Measurements from ENCODE around the gene TMCC3. TPM values are rescaled to one million over a fixed set of nuclear protein-coding genes. Genes with fewer than 3 reads are reported as not detected.
A peak's percentile ranks its signal among the peaks of the same experiment; 100 is the strongest.

The TMCC3 gene
- total RNA-seq, 3 donors from 2014 or later (not counting 1 experiment from before 2014, with no cell fraction given): 20.1 to 29.3 (median 21.6) TPM

DNA sequence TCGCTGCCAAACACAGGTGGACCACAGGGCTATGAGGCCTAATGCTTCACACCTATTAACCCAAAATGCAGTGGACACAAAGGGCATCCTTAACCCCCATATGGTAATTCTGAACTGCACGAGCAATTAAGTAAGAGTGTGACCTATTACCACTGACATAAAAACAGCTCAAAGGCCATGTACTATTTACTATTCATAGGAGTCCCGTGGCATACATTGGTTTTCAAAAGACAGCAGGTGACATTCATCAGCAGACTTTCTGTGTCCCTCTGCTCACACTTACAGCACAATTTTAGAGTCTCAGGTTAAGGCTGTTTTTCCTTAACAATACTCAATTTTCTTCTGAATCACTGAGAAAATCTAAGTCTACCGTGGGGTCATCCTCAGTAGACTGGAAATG lies 23.1 kb upstream of the TMCC3 start:
- no peak overlapping the region for H3K27ac Mint-ChIP-seq
- Histone ChIP-seq H3K4me1 (ENCODE audit: control insufficient read depth, insufficient read depth, low read length) (peaks cover 38% of the 10 kb centered on the region), H3K9me3 (ENCODE audit: control insufficient read depth, insufficient read depth, low read length) (no peaks in the 10 kb centered on the region), H3K27ac (ENCODE audit: low read length) (no peak overlapping the region), H3K36me3 (ENCODE audit: control insufficient read depth, insufficient read depth, low read length) (no peaks in the 10 kb centered on the region), H3K4me3 (ENCODE audit: low read length) (no peak overlapping the region), H3K27me3 (ENCODE audit: control insufficient read depth, insufficient read depth, low read length) (no peaks in the 10 kb centered on the region)
- TF ChIP-seq, protein P1, sequence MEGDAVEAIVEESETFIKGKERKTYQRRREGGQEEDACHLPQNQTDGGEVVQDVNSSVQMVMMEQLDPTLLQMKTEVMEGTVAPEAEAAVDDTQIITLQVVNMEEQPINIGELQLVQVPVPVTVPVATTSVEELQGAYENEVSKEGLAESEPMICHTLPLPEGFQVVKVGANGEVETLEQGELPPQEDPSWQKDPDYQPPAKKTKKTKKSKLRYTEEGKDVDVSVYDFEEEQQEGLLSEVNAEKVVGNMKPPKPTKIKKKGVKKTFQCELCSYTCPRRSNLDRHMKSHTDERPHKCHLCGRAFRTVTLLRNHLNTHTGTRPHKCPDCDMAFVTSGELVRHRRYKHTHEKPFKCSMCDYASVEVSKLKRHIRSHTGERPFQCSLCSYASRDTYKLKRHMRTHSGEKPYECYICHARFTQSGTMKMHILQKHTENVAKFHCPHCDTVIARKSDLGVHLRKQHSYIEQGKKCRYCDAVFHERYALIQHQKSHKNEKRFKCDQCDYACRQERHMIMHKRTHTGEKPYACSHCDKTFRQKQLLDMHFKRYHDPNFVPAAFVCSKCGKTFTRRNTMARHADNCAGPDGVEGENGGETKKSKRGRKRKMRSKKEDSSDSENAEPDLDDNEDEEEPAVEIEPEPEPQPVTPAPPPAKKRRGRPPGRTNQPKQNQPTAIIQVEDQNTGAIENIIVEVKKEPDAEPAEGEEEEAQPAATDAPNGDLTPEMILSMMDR (IDR thresholded peaks at IDR 0.05): no peak
- H3K9me3 Mint-ChIP-seq: peaks cover 0 to 3% of the 10 kb centered on the region in 2 donors
- intact Hi-C loops (cut with micrococcal nuclease): no loop called here
- H3K4me3 Mint-ChIP-seq: no peak overlapping the region
- 85% methylated on average over 3 of the region's 4 CpGs for WGBS (ENCODE audit: insufficient coverage)
- ATAC-seq (no peak), DNase-seq (no peak)
- H3K36me3 Mint-ChIP-seq: no peaks in the 10 kb centered on the region
- H3K4me1 Mint-ChIP-seq: peaks cover 45 to 46% of the 10 kb centered on the region in 2 donors
- H3K27me3 Mint-ChIP-seq (ENCODE audit: low read depth in 2 of 2): no peaks in the 10 kb centered on the region

DNA sequence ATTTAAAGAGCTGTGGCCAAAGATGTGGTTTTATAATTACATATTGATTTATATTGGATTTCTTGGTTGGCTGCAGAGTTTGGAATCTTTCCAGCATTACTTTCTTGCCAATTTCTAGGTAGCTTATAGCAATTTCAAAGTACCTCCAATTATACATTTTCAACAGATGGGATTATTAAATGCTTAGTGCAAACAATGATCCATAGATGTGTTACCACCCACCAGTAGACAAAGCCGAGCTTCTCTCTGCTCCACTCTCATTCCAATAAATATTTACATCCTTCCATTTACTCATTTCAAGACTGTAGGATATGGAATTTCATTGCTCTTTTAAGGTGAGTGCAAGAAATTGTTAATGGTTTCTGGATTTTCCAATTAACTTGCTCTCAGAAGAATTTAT lies 21.6 kb upstream of the TMCC3 start:
- TF ChIP-seq, protein P1 (IDR thresholded peaks at IDR 0.05): no peak
- H3K4me3 Mint-ChIP-seq: no peak overlapping the region
- Histone ChIP-seq H3K4me1 (ENCODE audit: control insufficient read depth, insufficient read depth, low read length) (peaks cover 23% of the 10 kb centered on the region), H3K27ac (ENCODE audit: low read length) (no peak overlapping the region), H3K36me3 (ENCODE audit: control insufficient read depth, insufficient read depth, low read length) (no peaks in the 10 kb centered on the region), H3K9me3 (ENCODE audit: control insufficient read depth, insufficient read depth, low read length) (no peaks in the 10 kb centered on the region), H3K27me3 (ENCODE audit: control insufficient read depth, insufficient read depth, low read length) (no peaks in the 10 kb centered on the region), H3K4me3 (ENCODE audit: low read length) (no peak overlapping the region)
- 100% methylated on average over 1 of the region's 1 CpG for WGBS (ENCODE audit: insufficient coverage)
- DNase-seq (no peak), ATAC-seq (no peak)
- peaks cover 30 to 32% of the 10 kb centered on the region in 2 donors for H3K4me1 Mint-ChIP-seq
- intact Hi-C loops (cut with micrococcal nuclease): no loop called here
- no peaks in the 10 kb centered on the region for H3K27me3 Mint-ChIP-seq (ENCODE audit: low read depth in 2 of 2)
- no peaks in the 10 kb centered on the region for H3K36me3 Mint-ChIP-seq
- H3K9me3 Mint-ChIP-seq: peaks cover 0 to 3% of the 10 kb centered on the region in 2 donors
- no peak overlapping the region for H3K27ac Mint-ChIP-seq

DNA sequence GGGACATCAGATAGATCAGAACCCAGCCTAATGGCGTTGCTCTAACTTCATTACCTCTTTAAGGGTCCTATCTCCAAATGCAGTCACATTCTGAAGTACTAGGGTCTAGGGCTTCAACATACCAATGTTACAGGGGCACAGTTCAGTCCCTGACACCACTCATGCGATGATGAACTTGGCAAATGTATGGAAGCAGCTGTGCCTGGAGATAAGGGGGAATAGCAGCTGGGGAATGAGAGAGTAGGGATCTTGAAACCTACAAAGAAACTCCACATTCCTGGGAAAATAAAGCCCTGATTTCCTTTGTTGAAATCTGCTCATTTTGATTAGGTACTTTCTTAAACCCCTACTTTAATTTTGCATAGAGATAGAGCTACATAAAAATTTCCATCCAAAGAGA lies 20.5 kb upstream of the TMCC3 start:
- H3K4me1 Mint-ChIP-seq: peaks cover 20 to 21% of the 10 kb centered on the region in 2 donors
- DNase-seq (no peak), ATAC-seq (no peak)
- H3K27me3 Mint-ChIP-seq (ENCODE audit: low read depth in 2 of 2): no peaks in the 10 kb centered on the region
- 86% methylated on average over 2 of the region's 2 CpGs for WGBS (ENCODE audit: insufficient coverage)
- TF ChIP-seq, protein P1 (IDR thresholded peaks at IDR 0.05): no peak
- H3K27ac Mint-ChIP-seq: no peak overlapping the region
- Histone ChIP-seq H3K27me3 (ENCODE audit: control insufficient read depth, insufficient read depth, low read length) (no peaks in the 10 kb centered on the region), H3K4me3 (ENCODE audit: low read length) (no peak overlapping the region), H3K36me3 (ENCODE audit: control insufficient read depth, insufficient read depth, low read length) (no peaks in the 10 kb centered on the region), H3K9me3 (ENCODE audit: control insufficient read depth, insufficient read depth, low read length) (no peaks in the 10 kb centered on the region), H3K27ac (ENCODE audit: low read length) (no peak overlapping the region), H3K4me1 (ENCODE audit: control insufficient read depth, insufficient read depth, low read length) (peaks cover 13% of the 10 kb centered on the region)
- intact Hi-C loops (cut with micrococcal nuclease): no loop called here
- peaks cover 0 to 3% of the 10 kb centered on the region in 2 donors for H3K9me3 Mint-ChIP-seq
- no peak overlapping the region for H3K4me3 Mint-ChIP-seq
- H3K36me3 Mint-ChIP-seq: no peaks in the 10 kb centered on the region

DNA sequence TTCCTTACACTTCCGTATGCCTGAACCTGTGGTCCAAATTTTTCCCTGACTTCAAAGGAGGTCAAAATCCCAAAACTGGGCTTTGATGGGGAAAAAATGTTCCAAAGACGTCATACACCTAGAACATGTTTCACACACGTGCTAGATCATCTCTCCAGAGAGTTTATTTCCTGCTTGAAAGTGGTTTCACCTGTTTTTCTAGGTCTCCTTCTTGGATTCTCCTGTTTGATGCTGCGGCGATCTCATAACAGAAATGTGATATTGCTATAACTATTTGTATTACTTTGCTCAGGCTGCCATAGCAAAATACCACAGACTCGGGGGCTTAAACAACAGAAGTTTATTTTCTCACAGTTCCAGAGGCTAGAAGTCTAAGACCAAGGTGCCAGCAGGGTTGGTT lies 19.7 kb upstream of the TMCC3 start:
- WGBS (ENCODE audit: insufficient coverage): 91% methylated on average over 6 of the region's 6 CpGs
- no peak for DNase-seq
- no peaks in the 10 kb centered on the region for H3K27me3 Mint-ChIP-seq (ENCODE audit: low read depth in 2 of 2)

More for the DNA sequence above, 19.7 kb upstream of the TMCC3 start:
- Histone ChIP-seq H3K9me3 (ENCODE audit: control insufficient read depth, insufficient read depth, low read length) (no peaks in the 10 kb centered on the region), H3K36me3 (ENCODE audit: control insufficient read depth, insufficient read depth, low read length) (no peaks in the 10 kb centered on the region), H3K27ac (ENCODE audit: low read length) (no peak overlapping the region), H3K4me1 (ENCODE audit: control insufficient read depth, insufficient read depth, low read length) (peaks cover 5% of the 10 kb centered on the region), H3K4me3 (ENCODE audit: low read length) (no peak overlapping the region), H3K27me3 (ENCODE audit: control insufficient read depth, insufficient read depth, low read length) (no peaks in the 10 kb centered on the region)
- Mint-ChIP-seq H3K27ac (peak overlapping the region in 1 of 2 donors; percentile 24), H3K9me3 (no peaks in the 10 kb centered on the region), H3K4me1 (peaks cover 13 to 16% of the 10 kb centered on the region in 2 donors), H3K36me3 (no peaks in the 10 kb centered on the region), H3K4me3 (no peak overlapping the region)
- ATAC-seq: no peak
- TF ChIP-seq, protein P1 (IDR thresholded peaks at IDR 0.05): no peak
- intact Hi-C loops (cut with micrococcal nuclease): no loop called here
